Activated T-cell treated with anti-CD3 and anti-CD28 coated beads, Interleukin-2, amount 50 U/mL, for 4 hours (primary cell): ENCODE results near the gene ANGPTL8. TPM values are rescaled to one million over a fixed set of nuclear protein-coding genes. Genes with fewer than 3 reads are reported as not detected.

Experiments used
- ATAC-seq, 2 donors: fragments of 200-7000 bp; cut with Tn5 transposase; one replicate each; pipeline ENCODE4 v1.10.0; 2021
- DNase-seq: peaks from one replicate; pipeline ENCODE4 v3.0.0-alpha.2; 2020
- H3K27me3 Mint-ChIP-seq: one replicate; pipeline ENCODE4 v1.8.0; 2021; ENCODE audit warnings: low read depth, mixed read lengths
- H3K36me3 Mint-ChIP-seq: one replicate; pipeline ENCODE4 v1.8.0; 2022; ENCODE audit warnings: mixed read lengths; ENCODE audit not compliant: insufficient read depth
- H3K4me1 Mint-ChIP-seq: one replicate; pipeline ENCODE4 v1.8.0; 2021; ENCODE audit warnings: low read depth, mixed read lengths
- H3K4me3 Mint-ChIP-seq: one replicate; pipeline ENCODE4 v1.8.0; 2021; ENCODE audit warnings: mild to moderate bottlenecking, moderate library complexity, mixed read lengths
- H3K9me3 Mint-ChIP-seq: one replicate; pipeline ENCODE4 v1.8.0; 2021; ENCODE audit warnings: mixed read lengths
- total RNA-seq, 3 donors: library from RNA; stranded (reverse); gene quantifications; one replicate each; pipeline ENCODE4 v1.2.1, GENCODE V29; 2021

Gene ANGPTL8
- not detected for total RNA-seq

GRCh38 chr19:11239377-11240000 is at the start of gene ANGPTL8:
Gene ANGPTL8, plus strand, starts transcription at chr19:11239619. Its CDS starts 19 bp downstream, at chr19:11239638.
- DNase-seq: no peak
- peaks cover 12% of the 10 kb centered on the region for H3K27me3 Mint-ChIP-seq
- no peak for ATAC-seq
- peaks cover 5% of the 10 kb centered on the region for H3K9me3 Mint-ChIP-seq
- H3K4me1 Mint-ChIP-seq: no peaks in the 10 kb centered on the region
- H3K36me3 Mint-ChIP-seq: no peaks in the 10 kb centered on the region
- H3K4me3 Mint-ChIP-seq: no peak within 1 kb of the TSS

- Mint-ChIP-seq H3K27me3 (peaks cover 3% of the 10 kb centered on the region), H3K9me3 (no peaks in the 10 kb centered on the region), H3K36me3 (no peaks in the 10 kb centered on the region), H3K4me1 (peaks cover 3% of the 10 kb centered on the region), H3K4me3 (no peak overlapping the region)
- ATAC-seq (no peak), DNase-seq (no peak)
Measured at GRCh38 chr19:11190501-11190900, 48.9 kb upstream of the ANGPTL8 start.

- ATAC-seq (no peak), DNase-seq (no peak)
- Mint-ChIP-seq H3K4me1 (peaks cover 6% of the 10 kb centered on the region), H3K27me3 (peaks cover 10% of the 10 kb centered on the region), H3K36me3 (no peaks in the 10 kb centered on the region), H3K9me3 (no peaks in the 10 kb centered on the region), H3K4me3 (no peak overlapping the region)
Measured at GRCh38 chr19:11191273-11191755, 48.1 kb upstream of the ANGPTL8 start.

- H3K4me3 Mint-ChIP-seq: no peak overlapping the region
- peaks cover 13% of the 10 kb centered on the region for H3K27me3 Mint-ChIP-seq
- H3K4me1 Mint-ChIP-seq: peaks cover 9% of the 10 kb centered on the region
Measured at GRCh38 chr19:11191934-11192333, 47.5 kb upstream of the ANGPTL8 start.

GRCh38 chr19:11192957-11193939 is 46.2 kb upstream of the ANGPTL8 start:
- H3K4me3 Mint-ChIP-seq: no peak overlapping the region
- no peaks in the 10 kb centered on the region for H3K36me3 Mint-ChIP-seq
- H3K27me3 Mint-ChIP-seq: peaks cover 13% of the 10 kb centered on the region
- no peaks in the 10 kb centered on the region for H3K9me3 Mint-ChIP-seq
- ATAC-seq: no peak
- DNase-seq: no peak
- H3K4me1 Mint-ChIP-seq: peaks cover 13% of the 10 kb centered on the region

More at GRCh38 chr19:11191934-11192333, 47.5 kb upstream of the ANGPTL8 start:
- no peak for ATAC-seq
- H3K9me3 Mint-ChIP-seq: no peaks in the 10 kb centered on the region
- no peak for DNase-seq
- H3K36me3 Mint-ChIP-seq: no peaks in the 10 kb centered on the region

- no peak overlapping the region for H3K4me3 Mint-ChIP-seq
- no peaks in the 10 kb centered on the region for H3K36me3 Mint-ChIP-seq
- ATAC-seq (no peak), DNase-seq (no peak)
- peaks cover 13% of the 10 kb centered on the region for H3K4me1 Mint-ChIP-seq
- no peaks in the 10 kb centered on the region for H3K9me3 Mint-ChIP-seq
- peaks cover 13% of the 10 kb centered on the region for H3K27me3 Mint-ChIP-seq
Measured at GRCh38 chr19:11194173-11194572, 45.2 kb upstream of the ANGPTL8 start.

GRCh38 chr19:11194656-11195558 is 44.5 kb upstream of the ANGPTL8 start:
- no peak overlapping the region for H3K4me3 Mint-ChIP-seq
- DNase-seq: no peak

GRCh38 chr19:11195681-11196080 is 43.7 kb upstream of the ANGPTL8 start:
- Mint-ChIP-seq H3K4me3 (no peak overlapping the region), H3K36me3 (no peaks in the 10 kb centered on the region), H3K4me1 (peaks cover 13% of the 10 kb centered on the region), H3K9me3 (no peaks in the 10 kb centered on the region), H3K27me3 (peaks cover 15% of the 10 kb centered on the region)
- no peak for DNase-seq
- no peak for ATAC-seq

More at GRCh38 chr19:11194656-11195558, 44.5 kb upstream of the ANGPTL8 start:
- no peak for ATAC-seq
- Mint-ChIP-seq H3K4me1 (peaks cover 13% of the 10 kb centered on the region), H3K9me3 (no peaks in the 10 kb centered on the region), H3K36me3 (no peaks in the 10 kb centered on the region), H3K27me3 (peaks cover 15% of the 10 kb centered on the region)

GRCh38 chr19:11196406-11197287 is 42.8 kb upstream of the ANGPTL8 start:
- peak; percentile 5 for ATAC-seq

GRCh38 chr19:11197291-11198174 is 41.9 kb upstream of the ANGPTL8 start, which contains the start of gene KANK2:
Gene KANK2, minus strand, starts transcription at chr19:11197545. Its CDS starts 3,034 bp downstream, at chr19:11194511.
- no peaks in the 10 kb centered on the region for H3K36me3 Mint-ChIP-seq
- peak; percentile 95 to 96 for ATAC-seq
- H3K9me3 Mint-ChIP-seq: no peaks in the 10 kb centered on the region
- peaks cover 15% of the 10 kb centered on the region for H3K27me3 Mint-ChIP-seq
- peaks cover 13% of the 10 kb centered on the region for H3K4me1 Mint-ChIP-seq
- H3K4me3 Mint-ChIP-seq: peak within 1 kb of the TSS; percentile 73
- DNase-seq: peak; percentile 62

More at GRCh38 chr19:11196406-11197287, 42.8 kb upstream of the ANGPTL8 start:
- DNase-seq: no peak
- H3K9me3 Mint-ChIP-seq: no peaks in the 10 kb centered on the region
- H3K4me1 Mint-ChIP-seq: peaks cover 13% of the 10 kb centered on the region
- H3K27me3 Mint-ChIP-seq: peaks cover 15% of the 10 kb centered on the region
- H3K36me3 Mint-ChIP-seq: no peaks in the 10 kb centered on the region
- peak overlapping the region; percentile 66 for H3K4me3 Mint-ChIP-seq

GRCh38 chr19:11198175-11198534 is 41.3 kb upstream of the ANGPTL8 start:
- H3K4me1 Mint-ChIP-seq: peaks cover 13% of the 10 kb centered on the region
- H3K4me3 Mint-ChIP-seq: peak overlapping the region; percentile 73
- no peaks in the 10 kb centered on the region for H3K36me3 Mint-ChIP-seq
- no peak for DNase-seq
- ATAC-seq: no peak
- H3K27me3 Mint-ChIP-seq: peaks cover 15% of the 10 kb centered on the region
- H3K9me3 Mint-ChIP-seq: no peaks in the 10 kb centered on the region

- H3K27me3 Mint-ChIP-seq: peaks cover 15% of the 10 kb centered on the region
- no peak for DNase-seq
- no peak for ATAC-seq
- H3K4me1 Mint-ChIP-seq: peaks cover 13% of the 10 kb centered on the region
- H3K4me3 Mint-ChIP-seq: peak overlapping the region; percentile 73
- no peaks in the 10 kb centered on the region for H3K9me3 Mint-ChIP-seq
- H3K36me3 Mint-ChIP-seq: no peaks in the 10 kb centered on the region
Measured at GRCh38 chr19:11198769-11199424, 40.5 kb upstream of the ANGPTL8 start.
